ENCODE measurements around the gene CAND1.

- TF ChIP-seq CTCF (IDR thresholded peaks at IDR 0.05; ENCODE audit: low read length) (no peak), EZH2 (IDR thresholded peaks at IDR 0.05; ENCODE audit: borderline replicate concordance, low read length) (no peak)
Observed at GRCh38 chr12:67331828-67332227, 62.7 kb downstream of the CAND1 start.

Data from OCI-LY1 (cell line).